GM19467 (cell line): Measurements from ENCODE around the gene PLCB1.
"Not testable (repeated sequence)": the region's sequence is repeated elsewhere in the genome, so short reads cannot be mapped to it uniquely, and the experiment has no call there.

Experiments
- ATAC-seq: cut with Tn5 transposase; IDR thresholded peaks from one replicate; pipeline ENCODE4 v1.9.1; 2021; ENCODE audit warnings: mild to moderate bottlenecking, moderate library complexity; ENCODE audit not compliant: unreplicated experiment

The PLCB1 gene

GRCh38 chr20:8328189-8328588 lies 196.1 kb downstream of the PLCB1 start:
- ATAC-seq = no peak

GRCh38 chr20:8330319-8330784 lies 198.3 kb downstream of the PLCB1 start:
- no peak for ATAC-seq

GRCh38 chr20:8330785-8331695 lies 199.0 kb downstream of the PLCB1 start:
- no peak for ATAC-seq

- ATAC-seq = no peak
Measured at GRCh38 chr20:8331740-8332412, 199.8 kb downstream of the PLCB1 start.

DNA sequence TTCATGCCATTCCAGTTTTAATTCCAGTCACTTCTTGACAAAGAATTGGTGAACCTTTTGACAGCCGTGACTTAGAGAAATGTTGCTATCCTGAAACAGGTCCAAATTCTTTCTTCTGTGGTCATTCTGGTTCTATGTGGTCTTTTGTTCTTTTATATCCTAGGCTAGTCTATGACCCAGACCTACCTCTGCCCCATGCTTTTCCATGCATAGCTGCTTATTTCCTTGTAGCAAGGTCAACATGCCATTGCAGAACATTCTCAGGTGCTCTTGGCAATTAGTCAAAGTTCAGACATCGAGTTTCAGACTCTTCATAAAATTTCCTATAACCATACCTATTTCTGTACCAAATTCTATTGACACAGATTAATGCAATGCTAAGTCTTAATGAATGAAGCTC lies 202.6 kb downstream of the PLCB1 start:
- no peak for ATAC-seq

GRCh38 chr20:8335059-8335458 lies 203.0 kb downstream of the PLCB1 start:
- no peak for ATAC-seq

GRCh38 chr20:8335495-8336195 lies 203.6 kb downstream of the PLCB1 start:
- no peak for ATAC-seq

DNA sequence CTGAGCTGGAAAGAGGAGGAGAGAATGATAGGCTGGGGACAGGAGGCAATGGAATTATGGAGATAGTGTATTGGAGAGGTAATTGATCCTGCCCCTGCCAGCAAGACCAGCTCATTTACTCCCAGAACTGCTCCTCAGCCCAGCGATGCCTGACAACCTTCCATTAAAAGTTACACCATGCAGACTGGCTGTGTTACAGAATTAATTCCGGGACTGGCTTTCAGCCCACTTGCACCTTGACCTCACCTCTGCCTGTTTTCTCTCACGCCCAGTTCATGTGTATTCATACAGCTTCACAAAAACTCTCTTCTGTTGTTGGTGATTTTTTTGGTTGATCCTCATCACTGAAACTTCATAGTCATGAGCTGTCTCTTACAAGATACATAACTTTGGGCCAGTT lies 207.3 kb downstream of the PLCB1 start:
- no peak for ATAC-seq

DNA sequence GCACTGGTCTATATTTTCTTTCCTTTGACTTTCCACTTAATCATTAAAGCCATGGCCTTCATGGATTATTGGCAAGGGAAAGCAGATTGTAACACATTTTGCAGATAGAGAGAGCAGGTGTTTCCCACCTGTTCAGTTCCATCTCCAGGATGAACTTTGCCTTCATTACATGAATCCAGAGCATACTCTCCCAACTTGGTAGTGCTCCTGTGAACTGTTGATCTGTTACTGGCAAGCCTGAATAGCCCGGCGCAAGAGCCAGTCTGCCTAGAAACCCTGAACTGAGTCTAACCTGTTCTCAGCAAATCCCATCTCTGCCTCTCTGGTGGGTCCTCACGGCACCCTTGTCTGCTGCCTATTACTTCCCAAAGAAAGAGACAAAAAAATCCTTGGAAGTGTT lies 210.3 kb downstream of the PLCB1 start:
- ATAC-seq = no peak

DNA sequence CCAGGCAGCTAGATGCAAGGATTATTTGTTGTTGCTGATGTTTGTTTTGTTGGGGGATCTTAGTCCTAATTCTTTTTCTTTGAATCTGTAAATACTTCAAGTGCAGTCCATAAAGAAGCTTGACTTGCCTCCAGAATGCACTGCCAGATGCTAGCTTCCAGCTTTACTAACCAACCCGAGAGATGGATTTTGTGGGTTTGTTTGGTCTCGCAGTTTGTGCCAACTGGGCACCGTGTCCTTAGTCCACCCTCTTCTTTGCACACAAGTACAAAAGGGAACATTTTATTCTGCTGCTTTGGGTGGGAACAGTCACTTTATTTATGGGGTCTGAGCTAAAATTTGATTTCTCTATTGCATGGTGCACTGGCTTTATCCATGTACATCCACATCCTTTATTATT lies 212.0 kb downstream of the PLCB1 start:
- no peak for ATAC-seq

- ATAC-seq = no peak
Measured at GRCh38 chr20:8344631-8345030, 212.6 kb downstream of the PLCB1 start.

DNA sequence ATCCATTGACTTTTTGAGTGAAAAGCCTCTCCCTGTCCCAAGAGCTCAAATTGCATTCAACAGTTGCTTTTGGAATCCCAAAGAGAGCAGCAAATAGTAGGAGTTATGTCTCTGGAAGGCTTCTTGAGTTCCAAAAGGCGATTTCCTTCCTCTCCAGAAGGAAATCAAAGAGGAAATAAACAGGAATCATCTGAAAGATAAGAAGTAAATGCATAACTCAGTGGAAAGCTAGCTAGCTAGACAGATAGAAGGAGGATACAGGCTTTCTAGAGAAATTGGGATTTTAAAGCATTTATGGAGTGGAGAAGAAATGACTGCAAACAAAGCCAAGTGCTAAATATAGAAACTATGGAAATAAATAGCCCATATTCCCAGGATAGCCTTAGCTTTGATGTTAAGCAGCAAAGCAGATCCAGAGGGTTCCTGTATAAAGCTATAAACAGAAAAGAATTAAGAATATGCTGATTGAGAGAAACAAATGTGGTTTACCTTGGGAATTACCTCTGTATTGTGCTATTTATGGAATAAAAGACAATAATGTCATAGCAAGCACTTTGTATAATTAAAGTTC lies 214.7 kb downstream of the PLCB1 start:
- no peak for ATAC-seq

- ATAC-seq = not testable (repeated sequence)
Measured at GRCh38 chr20:8350225-8350624, 218.2 kb downstream of the PLCB1 start.

DNA sequence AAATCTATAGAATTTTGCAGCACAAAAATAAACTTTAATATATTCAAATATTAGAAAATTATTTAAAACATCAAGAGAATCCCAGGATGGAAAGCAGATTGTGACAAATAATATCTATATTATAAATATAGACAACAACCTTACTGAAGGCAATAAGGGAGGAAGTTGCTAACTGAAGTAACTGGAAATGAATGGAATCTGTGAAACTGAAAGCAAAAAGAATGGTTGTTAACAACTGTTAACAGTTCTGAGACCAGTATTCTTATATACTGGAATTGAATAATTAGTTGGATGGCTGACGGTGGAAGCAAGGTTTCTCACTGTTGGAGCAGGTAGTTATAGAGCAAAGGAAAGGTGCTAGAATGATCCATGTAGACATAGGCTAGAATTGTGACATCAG lies 220.4 kb downstream of the PLCB1 start:
- no peak for ATAC-seq

GRCh38 chr20:8353512-8353911 lies 221.4 kb downstream of the PLCB1 start:
- ATAC-seq = no peak

- no peak for ATAC-seq
Measured at GRCh38 chr20:8355453-8355852, 223.4 kb downstream of the PLCB1 start.

GRCh38 chr20:8356806-8357205 lies 224.7 kb downstream of the PLCB1 start:
- ATAC-seq = no peak

GRCh38 chr20:8357703-8358102 lies 225.6 kb downstream of the PLCB1 start:
- no peak for ATAC-seq

DNA sequence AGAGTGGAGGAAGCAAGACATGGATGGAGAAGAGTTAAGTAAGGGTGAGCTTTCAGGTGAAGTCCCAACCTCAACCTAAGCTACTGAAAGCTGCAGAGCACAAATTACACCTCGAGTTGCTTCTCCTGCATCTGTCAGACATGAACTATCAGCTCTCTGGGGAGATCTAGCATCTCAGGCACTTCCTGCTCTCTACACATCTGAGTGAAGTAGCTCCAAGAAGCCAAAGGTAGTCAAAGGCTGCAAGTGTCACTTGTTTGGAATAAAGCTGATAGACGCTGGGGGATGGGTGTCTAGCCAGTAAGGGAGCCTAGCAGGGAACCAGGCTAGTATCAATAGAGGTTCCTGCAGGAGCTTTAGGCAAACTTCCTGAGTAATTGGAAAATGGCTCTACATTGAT lies 228.0 kb downstream of the PLCB1 start:
- ATAC-seq = no peak

GRCh38 chr20:8361006-8361652 lies 229.1 kb downstream of the PLCB1 start:
- ATAC-seq = no peak

DNA sequence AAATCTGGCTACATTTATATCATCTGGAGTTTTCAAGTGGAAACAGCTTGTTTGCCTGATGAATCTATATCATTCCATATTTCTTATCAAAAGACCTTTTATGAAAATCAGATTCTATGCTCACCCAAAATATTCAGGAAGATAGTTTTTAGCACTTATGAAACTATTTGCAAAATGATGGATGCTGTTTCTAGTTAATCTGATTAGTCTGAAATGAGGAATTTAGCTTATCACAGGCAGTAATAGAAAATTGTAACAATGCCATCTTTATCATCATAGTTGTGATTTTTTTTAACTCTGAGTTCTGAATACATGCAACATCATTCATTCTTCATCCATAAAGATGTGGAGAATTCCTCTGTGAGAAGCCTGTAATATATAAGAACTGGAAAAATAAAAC lies 229.7 kb downstream of the PLCB1 start:
- no peak for ATAC-seq
